Cortex of kidney (tissue), 1 donor: Measurements from ENCODE around the gene ZCCHC7.

Experiments
- DNase-seq: peaks from one replicate; lab custom pipeline; 2025; lab: John Stamatoyannopoulos, UW

ZCCHC7 gene

DNA sequence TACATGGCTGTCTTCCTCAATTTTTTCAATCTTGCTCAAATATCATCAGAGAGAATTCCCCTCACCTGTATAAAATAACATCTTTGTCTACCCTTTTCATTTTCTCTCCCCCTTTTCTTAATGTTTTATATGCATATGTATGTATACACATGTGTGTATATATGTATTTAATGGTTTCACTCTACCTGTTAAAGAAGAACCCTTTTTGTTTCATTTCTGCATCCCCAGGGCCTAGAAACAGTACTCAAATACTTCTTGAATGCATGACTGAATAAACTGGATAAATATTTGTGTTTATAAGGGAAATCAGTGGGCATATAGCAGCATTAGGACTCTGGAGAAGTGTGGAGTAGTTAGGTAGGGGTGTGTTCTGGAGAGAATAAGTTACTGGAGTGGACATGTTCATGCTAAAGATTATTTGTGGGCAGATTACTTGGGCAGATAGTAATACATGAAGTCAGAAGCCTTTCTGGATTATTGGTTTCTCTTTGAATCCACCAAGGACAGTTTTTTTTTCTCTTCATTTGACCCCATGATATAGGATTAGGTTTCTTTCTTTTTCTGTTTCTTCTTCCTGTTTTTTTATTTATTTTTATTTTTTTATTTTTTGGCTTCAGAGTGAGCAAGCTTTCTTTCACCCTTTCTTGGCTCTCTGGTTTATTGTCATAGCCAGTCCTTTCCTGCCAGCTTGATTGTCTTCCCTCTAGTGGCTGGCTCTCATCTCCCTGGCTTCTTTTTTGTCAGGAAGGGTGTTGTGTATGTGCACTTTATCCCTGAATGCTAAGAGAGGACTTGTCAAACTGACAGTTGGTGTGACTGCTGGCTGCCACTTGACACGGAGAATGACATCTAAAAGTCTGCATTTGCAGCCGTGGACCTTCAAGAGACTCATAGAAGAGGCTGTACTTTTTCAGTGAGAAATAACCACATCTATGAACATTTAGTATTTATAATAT, 89.3 kb downstream of the ZCCHC7 start:
- no peak for DNase-seq

DNA sequence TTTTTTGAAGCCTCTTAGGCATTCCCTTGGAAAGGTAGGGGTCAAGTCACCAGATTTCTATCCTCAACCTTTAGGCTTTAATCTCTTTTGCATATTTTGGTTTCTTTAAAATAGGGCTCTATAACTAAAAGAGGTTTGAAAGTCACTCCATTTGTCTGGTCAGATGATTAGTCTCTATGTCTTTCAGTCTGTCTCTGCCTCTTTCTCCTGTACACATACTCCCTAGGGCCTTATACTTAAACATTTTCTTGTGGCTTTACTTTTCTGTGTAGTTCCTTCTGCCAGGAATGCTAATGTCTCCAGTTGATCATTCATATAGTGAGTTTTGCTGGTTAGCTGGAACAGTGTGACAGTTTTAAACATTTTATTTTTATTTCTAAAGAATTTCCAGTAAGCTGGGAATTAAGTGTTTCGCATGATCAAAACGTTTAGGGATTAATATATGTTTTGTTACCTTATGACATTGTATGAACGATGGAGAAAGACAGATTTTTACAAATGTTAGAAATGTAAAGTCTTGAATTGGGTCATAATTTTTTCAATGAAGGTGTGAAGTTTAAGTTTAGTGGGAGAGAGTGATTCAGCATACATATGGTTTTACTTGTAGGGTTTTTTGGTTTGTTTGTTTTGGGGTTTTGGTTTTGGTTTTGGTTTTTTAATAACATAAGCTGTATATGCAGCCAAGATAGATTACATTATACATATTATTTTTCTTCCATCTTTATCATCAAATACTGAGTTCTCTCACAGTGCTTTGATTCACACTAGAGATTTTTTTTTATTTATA, 90.6 kb downstream of the ZCCHC7 start:
- DNase-seq: no peak

DNA sequence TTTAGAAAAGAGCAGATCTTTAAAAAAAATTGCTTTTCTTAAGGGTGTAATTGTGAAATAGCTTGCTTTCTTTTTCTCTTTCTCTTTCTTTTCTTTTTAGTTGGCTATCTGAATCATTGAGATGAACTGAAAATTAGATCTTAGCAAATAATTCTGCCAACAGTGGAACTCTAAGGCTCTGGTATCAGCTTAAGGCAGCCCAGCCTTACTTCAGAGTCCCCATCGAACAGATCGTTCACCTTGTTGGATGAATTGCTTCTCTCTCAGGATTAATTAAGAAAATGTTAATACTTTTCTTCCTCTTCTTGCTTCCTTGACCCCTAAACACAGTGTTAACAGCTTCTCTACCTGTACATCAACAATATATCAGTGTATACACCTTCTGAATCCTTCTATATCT, 92.1 kb downstream of the ZCCHC7 start:
- no peak for DNase-seq

DNA sequence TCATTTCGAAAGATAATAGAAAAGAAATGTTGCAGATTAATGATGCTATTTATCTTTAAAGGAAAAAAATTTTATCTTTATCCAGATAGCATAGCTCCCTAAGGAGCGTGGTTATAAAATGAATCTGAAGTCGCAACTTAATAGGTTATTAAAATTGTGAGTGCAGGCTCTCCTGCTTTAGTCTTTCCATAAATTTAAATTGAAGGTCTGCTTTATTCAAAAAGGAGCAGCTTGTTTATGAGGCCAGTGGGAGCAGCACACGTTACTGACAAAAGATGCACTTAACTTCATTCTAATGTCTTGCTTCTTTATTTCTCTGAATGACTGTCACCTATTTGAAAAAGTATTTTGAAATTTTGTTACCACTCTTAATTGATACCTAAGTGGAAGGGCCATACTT, 95.0 kb downstream of the ZCCHC7 start:
- DNase-seq: no peak

DNA sequence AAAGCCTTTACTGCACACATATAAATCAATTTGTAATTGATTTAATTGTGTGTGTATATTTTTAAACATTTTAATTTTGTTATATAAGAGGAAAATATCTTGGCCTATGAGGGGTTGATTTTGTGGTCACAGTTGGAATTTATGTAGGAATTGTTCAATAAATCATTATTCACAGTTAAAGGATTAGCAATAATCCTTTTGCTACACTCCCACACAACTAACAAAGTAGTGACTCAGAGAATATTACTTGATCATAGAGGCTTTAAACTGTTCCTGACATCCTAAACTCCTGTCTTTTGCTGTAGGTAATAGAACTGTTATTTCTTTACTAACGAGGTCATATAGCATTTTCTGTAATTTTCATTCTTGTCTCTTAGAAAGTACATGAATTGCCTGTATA, 95.5 kb downstream of the ZCCHC7 start:
- no peak for DNase-seq

DNA sequence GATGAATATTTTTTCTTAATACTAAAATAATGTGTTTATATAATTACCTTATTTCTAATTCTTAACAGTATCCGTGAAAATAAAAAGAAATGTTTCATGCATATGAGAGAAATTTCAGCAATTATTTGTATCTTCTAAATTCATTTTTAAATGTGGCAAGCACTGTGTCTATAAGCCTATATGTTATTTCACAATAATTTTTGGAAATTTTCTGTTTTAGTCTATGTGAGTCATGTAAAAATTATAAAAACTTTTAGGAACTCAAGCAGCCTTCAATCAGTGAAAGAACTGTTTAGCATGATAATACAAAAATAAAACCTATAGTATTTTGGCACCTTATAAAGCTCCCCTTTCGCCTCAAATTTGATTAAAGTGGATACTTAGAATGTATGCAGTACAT, 96.8 kb downstream of the ZCCHC7 start:
- DNase-seq: no peak

DNA sequence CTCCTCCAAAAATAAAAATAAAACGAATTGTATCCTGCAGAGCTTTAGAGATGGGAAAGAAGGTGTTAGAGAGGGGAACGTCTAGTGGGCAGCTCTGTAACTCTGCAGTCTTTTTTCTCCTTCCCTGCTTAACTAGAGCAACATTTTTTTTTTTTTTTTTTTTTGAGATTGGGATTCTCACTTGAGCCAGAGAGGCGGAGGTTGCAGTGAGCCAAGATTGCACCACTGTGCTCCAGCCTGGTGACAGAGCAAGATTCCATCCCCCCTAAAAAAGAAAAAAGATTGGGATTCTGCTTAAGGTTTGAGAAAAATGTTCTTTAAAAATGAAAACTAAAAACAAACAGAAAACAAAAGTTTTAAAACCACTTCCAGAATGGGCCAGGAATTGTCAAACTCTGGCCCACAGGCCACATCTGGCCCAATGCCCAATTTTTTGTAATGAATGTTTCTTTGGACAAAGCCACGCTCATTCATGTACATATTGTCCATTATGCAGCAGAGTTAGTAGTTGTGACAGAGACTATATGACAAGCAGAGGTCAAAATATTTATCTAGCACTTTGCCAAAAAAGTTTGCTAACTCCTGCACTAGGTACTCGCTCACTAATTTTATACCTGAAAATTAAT, 98.5 kb downstream of the ZCCHC7 start:
- no peak for DNase-seq

DNA sequence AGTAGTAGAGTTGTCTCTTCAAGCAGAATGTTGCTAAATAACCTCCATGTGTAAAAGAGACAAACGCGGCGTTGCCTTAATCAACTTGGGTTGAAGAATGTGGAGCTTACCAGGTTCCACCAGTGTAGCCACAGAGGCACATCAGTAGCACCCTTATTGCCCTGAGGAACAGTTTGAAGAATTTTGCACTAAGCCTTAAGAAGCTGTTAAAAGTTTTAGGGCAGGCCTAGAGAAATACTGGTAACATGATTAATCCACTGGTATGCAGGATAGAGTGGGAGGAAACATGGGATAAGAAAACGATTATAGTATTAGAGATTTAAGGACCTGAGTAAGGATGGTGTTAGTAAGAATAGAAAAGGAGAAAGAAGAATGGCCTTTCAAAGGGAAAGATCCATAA, 100.6 kb downstream of the ZCCHC7 start:
- no peak for DNase-seq

DNA sequence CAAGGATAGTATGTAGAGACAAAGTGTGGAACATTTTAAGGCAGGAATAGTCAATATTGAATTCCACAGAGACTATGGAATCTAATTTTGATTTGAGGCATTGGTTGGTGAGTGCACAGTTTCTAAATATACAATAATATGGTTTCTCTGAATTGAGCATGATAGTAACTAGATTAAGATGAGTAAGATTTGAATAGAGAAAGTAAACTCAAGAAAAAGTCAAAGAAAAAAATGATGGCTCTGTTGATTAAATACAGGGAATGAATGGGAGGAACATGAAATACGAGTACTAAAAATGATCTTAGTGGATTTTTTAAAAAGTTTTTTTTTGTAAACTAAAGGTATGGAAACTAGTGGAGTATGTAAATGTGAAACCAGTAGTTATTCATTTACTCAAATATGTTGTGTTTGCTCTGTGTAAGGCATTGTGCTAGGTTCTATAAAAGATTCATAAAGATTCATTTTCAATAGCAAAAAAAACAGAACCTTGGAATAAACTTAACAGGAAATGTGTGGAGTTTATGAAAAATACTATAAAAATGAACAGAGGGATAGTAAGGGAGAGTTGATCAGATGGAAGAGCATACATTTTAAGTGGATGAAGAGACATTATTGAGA, 101.2 kb downstream of the ZCCHC7 start:
- no peak for DNase-seq

DNA sequence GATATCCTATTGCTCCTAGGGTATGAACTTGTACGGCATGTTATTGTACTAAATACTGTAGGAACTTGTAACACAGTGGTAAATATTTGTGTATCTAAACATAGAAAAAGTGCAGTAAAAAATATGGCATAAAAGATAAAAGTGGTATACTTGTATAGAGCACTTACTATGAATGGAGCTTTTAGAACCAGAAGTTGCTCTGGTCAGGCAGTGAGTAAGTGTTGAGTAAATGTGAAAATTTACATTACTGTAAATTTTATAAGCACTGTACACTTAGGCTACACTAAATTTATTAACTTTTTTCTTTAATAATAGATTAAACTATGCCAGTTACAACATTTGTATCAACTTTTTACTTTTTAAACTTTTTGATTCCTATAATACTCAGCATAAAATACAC, 109.1 kb downstream of the ZCCHC7 start:
- DNase-seq: no peak

DNA sequence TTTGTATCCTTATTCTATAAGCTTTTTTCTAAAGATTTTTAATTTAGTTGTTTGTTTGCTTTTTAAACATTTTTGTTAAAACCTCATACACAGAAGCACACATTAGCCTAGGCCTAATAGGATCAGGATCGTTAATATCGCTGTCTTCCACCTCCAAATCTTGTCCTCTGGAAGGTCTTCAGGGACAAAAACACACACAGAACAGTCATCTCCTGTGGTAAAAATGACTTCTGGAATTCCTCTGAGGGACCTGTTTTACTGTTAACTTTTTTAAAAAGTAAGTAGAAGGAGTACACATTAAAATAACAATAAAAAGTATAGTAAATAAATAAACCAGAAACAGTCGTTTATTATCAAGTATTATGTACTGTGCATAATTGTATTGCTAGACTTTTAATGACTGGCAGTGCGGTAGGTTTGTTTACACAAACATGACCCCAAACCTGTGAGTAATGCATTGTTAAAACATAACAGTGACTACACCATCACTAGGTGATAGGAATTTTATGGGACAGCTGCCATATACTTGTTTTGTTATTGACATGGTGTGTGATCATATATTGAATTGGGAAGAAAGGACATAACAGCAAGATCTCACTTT, 109.6 kb downstream of the ZCCHC7 start:
- no peak for DNase-seq

DNA sequence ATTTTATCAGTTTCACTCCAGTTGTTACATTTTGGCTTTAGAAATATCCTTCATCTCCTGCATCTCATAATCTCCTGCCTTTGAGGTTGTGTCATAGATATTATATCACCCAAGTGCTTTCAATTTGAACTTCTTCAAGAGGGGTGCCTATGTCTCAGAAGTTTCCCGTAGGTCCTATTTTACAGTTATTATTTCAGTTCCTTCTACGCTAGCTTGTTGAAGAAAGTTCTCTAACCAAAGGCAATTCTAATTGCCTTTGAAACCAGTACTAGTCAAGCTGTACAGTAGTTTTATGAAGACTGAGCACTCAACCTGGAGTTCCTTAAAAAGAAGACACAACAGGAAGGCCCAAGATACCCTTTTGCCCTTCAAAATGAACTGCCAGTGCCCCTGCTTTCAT, 116.4 kb downstream of the ZCCHC7 start:
- DNase-seq: no peak

DNA sequence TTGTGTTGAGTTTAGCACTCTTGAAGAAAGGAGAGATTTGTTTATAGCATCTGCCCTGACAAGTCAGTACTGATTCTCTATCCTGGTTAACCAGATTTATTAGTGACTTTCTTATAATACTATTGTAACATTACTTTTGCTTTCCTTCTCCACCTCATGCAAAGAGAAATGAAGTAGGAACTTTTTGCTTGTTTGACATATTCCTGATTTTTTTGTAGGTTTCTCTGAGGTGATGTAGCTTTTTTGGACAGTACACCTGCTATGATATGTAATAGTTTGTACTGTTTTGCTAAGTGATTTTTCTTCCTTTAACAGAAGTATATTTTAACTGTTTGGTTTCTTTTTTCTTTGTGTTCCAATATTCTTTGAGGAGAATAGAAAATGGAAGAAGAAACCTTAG, 117.7 kb downstream of the ZCCHC7 start:
- no peak for DNase-seq

DNA sequence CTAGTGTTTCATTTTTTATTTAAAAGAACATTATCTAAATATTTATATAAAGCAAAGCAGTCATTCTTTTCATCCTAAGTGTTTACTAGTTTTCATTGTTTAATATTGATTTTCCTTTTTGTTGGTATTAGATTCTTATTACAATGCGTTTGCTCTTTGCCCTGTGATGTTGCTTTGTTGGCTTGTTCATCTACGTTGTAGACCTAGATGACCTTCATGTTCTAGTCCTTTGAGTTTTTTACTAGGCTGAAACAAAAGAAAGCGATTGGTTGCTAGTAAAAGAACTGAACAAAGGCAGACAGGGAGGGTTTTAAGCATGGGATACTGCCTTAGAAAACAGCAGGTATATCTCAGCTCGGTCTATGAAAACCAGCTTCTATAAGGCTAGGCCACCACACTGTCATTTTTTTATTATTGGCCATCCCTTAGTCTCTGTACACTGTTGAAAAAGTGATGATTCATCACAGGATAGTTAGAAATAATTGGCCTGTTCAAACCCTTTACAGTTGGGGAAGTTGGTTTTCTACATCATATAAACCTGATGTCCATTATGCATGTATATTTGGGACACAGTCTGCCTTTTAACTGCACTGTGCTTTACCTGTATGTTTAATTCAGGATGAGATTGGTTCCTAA, 119.0 kb downstream of the ZCCHC7 start:
- no peak for DNase-seq

DNA sequence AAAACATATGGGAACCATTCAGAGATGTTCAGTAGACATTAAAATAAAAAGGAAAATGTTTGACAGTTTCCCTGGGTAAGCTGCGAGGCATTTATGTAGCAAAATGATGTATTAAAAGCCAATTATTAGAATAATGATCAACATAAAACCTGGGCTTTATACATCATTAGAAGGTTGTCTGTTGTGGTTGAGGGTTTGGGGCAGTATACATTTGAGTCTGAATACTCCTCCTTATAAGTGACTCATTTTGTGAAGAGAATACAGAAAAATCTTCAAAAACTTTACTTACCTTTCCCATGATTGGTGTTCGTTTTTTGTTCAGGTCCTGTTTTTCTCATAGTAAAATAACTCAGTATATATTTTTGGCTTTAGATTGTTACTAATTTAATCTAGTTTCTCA, 119.5 kb downstream of the ZCCHC7 start:
- no peak for DNase-seq

DNA sequence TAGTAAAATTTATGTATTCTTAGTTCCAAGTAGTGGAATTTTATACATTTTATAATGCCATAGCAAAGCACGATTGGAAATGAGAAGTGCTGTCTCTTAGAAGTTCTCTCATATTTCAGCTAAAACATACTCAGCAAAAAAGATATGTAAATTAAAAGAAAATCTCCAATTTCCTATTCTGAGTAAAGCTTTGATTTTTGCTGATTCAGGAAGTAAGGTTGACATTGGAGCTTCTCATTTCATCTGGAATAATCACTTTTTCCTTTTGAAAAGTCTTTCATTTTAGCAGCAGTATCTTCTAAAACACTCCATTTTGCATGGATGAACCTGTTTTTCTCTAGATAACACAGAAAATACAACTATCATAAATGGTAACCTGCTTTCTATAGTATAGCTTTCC, 121.0 kb downstream of the ZCCHC7 start:
- no peak for DNase-seq

DNA sequence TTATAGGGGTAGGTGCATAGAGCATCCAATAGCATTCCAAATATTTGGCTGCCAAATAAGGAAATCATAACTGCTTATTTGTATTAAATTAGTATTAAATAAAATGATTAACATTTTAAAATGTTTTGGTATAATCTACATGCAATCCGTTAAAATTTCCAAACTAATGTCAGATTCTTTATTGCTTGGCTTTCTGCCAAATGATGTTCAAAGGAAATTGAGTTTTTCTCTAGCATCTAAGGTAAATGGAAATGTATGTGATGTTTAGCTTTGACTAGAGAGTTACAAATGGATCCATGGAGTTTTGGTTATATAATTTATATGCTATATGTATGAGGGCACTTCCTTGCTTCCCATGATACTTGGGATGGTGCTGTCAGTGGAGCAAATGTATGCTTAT, 121.7 kb downstream of the ZCCHC7 start:
- DNase-seq: no peak

DNA sequence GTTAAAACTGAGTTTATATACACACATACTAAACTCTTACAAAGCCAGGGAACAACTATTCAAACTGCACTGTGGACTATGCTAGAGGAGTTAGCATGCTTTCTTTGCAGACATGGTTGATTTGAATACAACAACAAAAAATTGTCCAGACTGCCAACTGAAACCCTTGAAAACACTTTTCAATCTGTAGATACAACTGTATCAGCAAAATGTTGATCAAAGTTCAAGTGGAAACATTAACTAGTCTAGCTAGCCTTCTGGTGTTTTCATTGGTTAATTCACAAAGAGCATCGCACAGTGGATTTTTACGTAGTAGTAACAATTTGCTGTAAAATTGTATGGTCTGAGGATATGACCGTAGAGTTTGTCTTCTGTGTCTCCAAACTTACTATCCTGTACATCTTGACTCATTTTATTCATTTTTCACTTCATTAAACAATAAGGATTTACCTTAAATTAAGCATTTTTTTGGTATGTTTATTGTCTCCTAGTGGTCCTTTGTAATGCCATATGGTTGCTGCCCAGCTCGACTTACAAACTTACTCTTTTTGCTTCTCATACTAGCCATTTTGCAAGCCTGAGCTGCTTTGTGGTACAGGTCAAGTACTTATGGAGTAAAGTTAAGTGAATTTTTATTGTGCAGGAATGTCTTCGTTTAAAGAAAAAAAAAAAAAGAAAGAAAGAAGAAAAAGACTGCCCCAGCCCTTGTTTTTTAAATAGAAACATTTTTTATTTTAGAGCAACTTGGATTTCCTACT, 123.4 kb downstream of the ZCCHC7 start:
- no peak for DNase-seq

DNA sequence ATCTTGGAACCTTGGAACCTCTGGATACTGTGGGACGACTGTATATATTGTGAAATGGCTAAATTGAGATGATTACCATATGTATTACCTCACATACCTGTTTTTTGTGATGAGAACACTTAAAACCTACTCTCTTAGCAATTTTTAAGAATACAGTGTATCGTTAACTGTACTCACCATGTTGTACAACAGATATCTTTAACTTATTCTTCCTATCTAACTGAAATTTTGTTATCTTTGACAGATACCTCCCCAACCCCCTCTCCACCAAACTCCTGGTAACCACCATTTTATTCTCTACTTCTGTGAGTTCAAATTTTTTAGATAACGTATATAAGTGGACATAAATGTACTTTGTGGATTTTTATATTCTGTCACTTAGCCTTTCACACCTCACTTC, 126.5 kb downstream of the ZCCHC7 start:
- no peak for DNase-seq

DNA sequence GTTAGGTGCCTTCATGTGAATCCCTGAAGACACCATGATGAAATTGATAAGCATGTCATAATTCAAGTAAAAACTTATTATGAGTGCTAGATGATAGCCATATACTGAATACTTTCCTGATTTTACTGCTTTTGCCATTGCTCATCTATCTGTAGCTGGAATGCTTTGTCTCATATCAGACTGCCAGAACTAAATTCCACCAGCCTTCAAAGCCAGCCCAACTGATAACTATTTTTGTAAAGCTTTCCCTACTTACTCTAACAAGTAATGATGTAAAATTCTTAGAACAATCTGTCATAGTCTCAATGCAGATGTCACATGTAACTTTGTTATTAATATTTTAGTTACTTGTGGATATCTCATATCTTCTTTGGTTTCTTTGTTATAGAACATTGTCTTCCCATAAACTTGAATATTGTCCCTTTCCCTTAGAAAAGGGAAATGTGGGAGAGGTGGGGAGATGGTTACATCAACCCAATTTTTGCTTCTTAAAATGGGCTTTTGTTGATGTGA, 128.3 kb downstream of the ZCCHC7 start:
- DNase-seq: no peak
